Mucosa of descending colon (tissue), 3 donors: ENCODE data around the gene LST1. TPM values are rescaled to one million over a fixed set of nuclear protein-coding genes. Genes with fewer than 3 reads are reported as not detected.

Source experiments
- ATAC-seq: fragments of 200-7000 bp; cut with Tn5 transposase; one replicate; pipeline ENCODE4 v1.9.1; 2020; ENCODE audit warnings: mild to moderate bottlenecking, moderate library complexity
- DNase-seq, 3 donors: peaks; one replicate each; pipeline ENCODE4 v3.0.0-alpha.2; 2020
- H3K36me3 ChIP-seq: fragments of 200-600 bp; one replicate; pipeline ENCODE4 v1.8.0; 2021; ENCODE audit warnings: low read depth, mild to moderate bottlenecking
- H3K4me1 ChIP-seq: fragments of 200-600 bp; one replicate; pipeline ENCODE4 v1.8.0; 2021; ENCODE audit warnings: low read depth, mild to moderate bottlenecking
- H3K4me3 ChIP-seq: fragments of 200-600 bp; one replicate; pipeline ENCODE4 v1.8.0; 2021; ENCODE audit warnings: mild to moderate bottlenecking
- H3K9me3 ChIP-seq: fragments of 200-600 bp; one replicate; pipeline ENCODE4 v1.8.0; 2021; ENCODE audit warnings: mild to moderate bottlenecking
- intact Hi-C, 2 donors: fragments of 100-400 bp; cut with DNase I in 1 of 2; cut with micrococcal nuclease in 1 of 2; formaldehyde crosslinking; loops; one replicate each; pipeline versions ENCODE4 v1.11.0 to v1.11.1; 2022; cut with DNase I, micrococcal nuclease
- total RNA-seq, 3 donors: library from RNA; stranded (reverse); fragmentation: NEBNext Ultra II Directional in 2 of 3; extraction: Animal tissue kit (Norgen Biotek cat#: 25700) in 2 of 3; gene quantifications; one replicate each; pipeline versions ENCODE4 v1.2.1 to v1.2.4, GENCODE V29; 2021 to 2023
- TF ChIP-seq, protein P1 (sequence below): fragments of 200-600 bp; IDR thresholded peaks from one replicate; pipeline ENCODE4 v1.8.0; 2022; ENCODE audit warnings: antibody characterized with exemption, mild to moderate bottlenecking
- donor health status: DM: no; HTN: no; CAD: no; lungs with moderate emphysema.
- donor health status: DM: no; HTN: no; CAD: no.
- donor health status: DM: no; HTN: yes; CAD: no.

Gene LST1
- total RNA-seq, 3 donors from 2014 or later = 3.9 to 11.3 (median 6.6) TPM

DNA sequence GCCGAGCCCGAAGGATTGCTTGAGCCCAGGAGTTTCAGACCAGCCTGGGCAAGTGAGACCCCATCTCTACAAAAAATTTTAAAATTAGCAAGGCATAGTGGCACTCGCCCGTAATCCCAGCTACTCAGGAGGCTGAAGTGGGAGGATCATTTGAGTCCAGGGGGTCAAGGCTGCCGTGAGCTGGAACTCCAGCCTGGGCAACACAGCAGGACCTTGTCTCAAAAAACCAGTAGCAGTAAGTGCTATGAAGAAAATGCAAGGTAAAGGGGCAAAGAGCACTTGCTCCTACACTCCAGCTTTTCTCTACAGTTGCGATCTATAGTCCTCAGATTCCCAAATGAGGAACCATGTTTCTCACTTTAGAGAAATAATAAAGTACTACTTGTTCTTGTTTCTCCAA lies 42.4 kb upstream of the LST1 start:
- DNase-seq (no peak), ATAC-seq (no peak)
- Histone ChIP-seq H3K36me3 (peaks cover 7% of the 10 kb centered on the region), H3K9me3 (no peaks in the 10 kb centered on the region), H3K4me3 (no peak overlapping the region), H3K4me1 (peaks cover 32% of the 10 kb centered on the region)
- TF ChIP-seq, protein P1, sequence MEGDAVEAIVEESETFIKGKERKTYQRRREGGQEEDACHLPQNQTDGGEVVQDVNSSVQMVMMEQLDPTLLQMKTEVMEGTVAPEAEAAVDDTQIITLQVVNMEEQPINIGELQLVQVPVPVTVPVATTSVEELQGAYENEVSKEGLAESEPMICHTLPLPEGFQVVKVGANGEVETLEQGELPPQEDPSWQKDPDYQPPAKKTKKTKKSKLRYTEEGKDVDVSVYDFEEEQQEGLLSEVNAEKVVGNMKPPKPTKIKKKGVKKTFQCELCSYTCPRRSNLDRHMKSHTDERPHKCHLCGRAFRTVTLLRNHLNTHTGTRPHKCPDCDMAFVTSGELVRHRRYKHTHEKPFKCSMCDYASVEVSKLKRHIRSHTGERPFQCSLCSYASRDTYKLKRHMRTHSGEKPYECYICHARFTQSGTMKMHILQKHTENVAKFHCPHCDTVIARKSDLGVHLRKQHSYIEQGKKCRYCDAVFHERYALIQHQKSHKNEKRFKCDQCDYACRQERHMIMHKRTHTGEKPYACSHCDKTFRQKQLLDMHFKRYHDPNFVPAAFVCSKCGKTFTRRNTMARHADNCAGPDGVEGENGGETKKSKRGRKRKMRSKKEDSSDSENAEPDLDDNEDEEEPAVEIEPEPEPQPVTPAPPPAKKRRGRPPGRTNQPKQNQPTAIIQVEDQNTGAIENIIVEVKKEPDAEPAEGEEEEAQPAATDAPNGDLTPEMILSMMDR = no peak
- intact Hi-C loops = no loop called here

DNA sequence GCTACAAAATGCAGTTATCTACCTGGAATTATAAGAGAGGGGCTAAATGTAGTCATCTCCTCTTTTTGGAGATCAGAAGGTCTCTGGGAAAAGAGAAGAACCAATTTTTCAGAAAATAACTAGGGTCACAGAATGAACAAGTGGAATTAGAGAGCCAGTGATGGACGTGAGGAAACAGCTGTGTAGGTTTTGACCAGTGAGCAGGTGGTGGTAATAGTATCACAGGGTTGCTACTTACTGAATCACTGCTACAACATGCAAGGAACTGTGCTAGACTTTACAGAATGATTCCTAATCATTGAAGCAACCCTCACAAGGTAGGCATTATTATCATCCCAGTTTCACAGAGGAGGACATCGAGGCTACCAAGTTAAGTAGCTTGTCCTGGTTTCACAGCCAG lies 41.4 kb upstream of the LST1 start:
- TF ChIP-seq, protein P1 = no peak
- Histone ChIP-seq H3K9me3 (no peaks in the 10 kb centered on the region), H3K4me1 (peaks cover 25% of the 10 kb centered on the region), H3K36me3 (no peaks in the 10 kb centered on the region), H3K4me3 (no peak overlapping the region)
- intact Hi-C loops = loop anchor here (5.0 kb wide), 2 partner anchors 48 to 53 kb away; partner anchors contain the start of gene NCR3 (in 1 of the 2)
- DNase-seq (no peak), ATAC-seq (no peak)

DNA sequence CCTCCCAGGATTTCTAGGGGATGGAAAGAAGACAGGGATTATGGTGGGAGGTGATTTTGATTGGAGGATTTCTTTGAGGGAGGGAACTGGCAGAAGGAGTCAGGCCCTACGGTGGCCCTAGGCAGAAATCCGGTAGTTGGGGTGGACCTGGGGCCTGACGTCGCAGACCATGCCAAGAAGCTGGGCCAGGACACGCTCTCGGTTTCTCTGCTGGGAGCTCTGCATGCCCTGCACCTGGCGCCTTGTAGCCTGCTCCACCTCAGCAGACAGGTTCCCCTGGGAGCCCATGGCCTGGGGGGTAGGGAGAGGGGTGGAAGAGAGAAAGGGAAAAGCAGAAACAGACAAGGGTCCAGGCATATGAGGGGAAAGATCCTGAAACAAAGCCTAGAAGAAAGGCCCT lies 40.8 kb upstream of the LST1 start:
- Histone ChIP-seq H3K4me1 (peaks cover 18% of the 10 kb centered on the region), H3K36me3 (no peaks in the 10 kb centered on the region), H3K9me3 (no peaks in the 10 kb centered on the region), H3K4me3 (no peak overlapping the region)
- TF ChIP-seq, protein P1 = no peak
- no peak for DNase-seq
- ATAC-seq = no peak
- intact Hi-C loops = loop anchor here (5.0 kb wide), 2 partner anchors 47 to 52 kb away; partner anchors contain the start of gene NCR3 (in 1 of the 2)

DNA sequence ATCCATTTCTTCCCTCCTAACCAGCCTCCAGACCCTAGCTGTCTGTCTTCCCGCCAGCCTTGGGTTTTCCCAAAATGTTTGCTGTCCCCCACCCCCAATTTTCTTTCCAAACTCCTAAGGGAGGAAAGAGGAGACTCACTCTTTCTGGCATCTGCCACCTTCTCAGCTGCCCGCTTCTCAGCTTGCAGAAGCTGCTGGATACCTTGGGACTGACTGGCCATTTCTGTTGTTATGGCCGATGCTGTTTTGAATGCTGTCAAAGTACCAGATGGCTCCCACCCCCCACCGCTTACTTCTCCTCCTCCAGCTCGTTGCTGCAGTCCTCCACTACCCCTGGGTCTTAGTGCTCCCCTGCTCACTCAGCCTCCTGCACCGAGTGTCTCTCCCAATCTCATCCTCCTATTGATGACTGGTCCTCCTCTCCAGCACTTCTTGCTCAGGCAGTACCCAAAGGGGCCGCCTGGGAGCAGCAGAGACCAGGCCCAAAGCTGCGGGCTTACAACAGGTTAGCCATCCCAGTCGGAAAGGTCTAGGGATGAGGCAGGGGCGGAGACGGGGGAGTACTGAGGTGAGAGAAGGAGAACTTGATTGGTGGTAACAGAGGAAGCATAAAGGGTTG lies 39.6 kb upstream of the LST1 start, which contains the start of gene ATP6V1G2:
TSS of gene ATP6V1G2 (minus strand) at position 270 of the 619 bp plus-strand sequence. CDS start at position 221, 49 bp downstream.
- TF ChIP-seq, protein P1 = peak; percentile 92
- Histone ChIP-seq H3K4me3 (peak within 1 kb of the TSS; percentile 6), H3K4me1 (peaks cover 15% of the 10 kb centered on the region), H3K9me3 (no peaks in the 10 kb centered on the region), H3K36me3 (no peaks in the 10 kb centered on the region)
- DNase-seq (peak; percentile 91 to 95 (median 95)), ATAC-seq (peak; percentile 76)
- intact Hi-C loops = loop anchor here (5.0 kb wide), 2 partner anchors 46 to 51 kb away; partner anchors contain the start of gene NCR3 (in 1 of the 2)

DNA sequence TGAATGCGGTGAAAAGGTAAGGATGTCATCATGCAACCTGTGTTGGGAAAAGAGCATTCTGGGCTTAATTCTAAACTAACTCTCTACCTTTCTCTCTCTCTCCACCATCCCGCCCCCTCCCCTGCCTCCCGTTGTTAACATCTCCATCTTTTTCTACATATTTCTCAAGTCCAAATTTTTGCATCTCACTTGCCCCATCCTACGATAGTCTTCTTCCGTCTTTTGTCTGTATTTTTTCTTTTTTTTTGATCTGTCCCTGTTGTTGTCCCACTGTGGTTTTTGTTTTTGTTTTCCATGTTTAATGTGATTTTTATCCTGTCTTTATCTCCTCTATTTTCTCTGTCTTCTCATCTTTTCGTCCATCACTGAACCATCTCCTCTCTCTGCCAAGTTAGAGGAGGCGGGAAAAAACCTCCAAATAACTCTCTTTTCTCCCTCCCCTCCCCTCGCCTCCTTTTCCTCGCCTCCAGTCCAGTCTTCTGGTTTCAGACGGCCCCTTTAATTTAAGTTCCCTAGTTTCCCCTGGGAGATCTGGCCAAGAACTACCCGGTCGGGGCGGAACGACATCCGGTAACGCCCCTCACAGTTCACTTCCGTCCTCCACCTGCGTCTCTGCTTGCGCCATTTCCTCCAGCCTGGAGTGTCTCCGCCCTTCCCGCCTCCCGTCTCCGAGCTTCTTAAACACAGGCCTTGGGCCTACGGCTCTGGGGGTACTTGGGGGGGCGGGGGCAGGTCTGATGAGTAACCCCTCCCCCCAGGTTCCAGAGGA lies 38.9 kb upstream of the LST1 start, which contains the start of gene NFKBIL1:
TSS of gene NFKBIL1 (plus strand) at position 651 of the 769 bp plus-strand sequence. CDS start at position 738, 87 bp downstream.
- H3K4me3 ChIP-seq = peak within 1 kb of the TSS; percentile 6
- TF ChIP-seq, protein P1 = no peak
- H3K9me3 ChIP-seq = no peaks in the 10 kb centered on the region
- H3K4me1 ChIP-seq = peaks cover 15% of the 10 kb centered on the region
- intact Hi-C loops = loop anchor here (5.0 kb wide), 2 partner anchors 45 to 50 kb away; partner anchors contain the start of gene NCR3 (in 1 of the 2)
- DNase-seq (peak; percentile 93 to 96 (median 96)), ATAC-seq (peak; percentile 96)
- no peaks in the 10 kb centered on the region for H3K36me3 ChIP-seq
